SU-DHL-6 (cell line): ENCODE data around the gene NTM.

ENCODE experiments used
- CTCF ChIP-seq: fragments of 200-600 bp; sonication (generic); IDR thresholded peaks from one replicate; pipeline ENCODE4 v1.5.1; 2017; ENCODE audit warnings: antibody characterized with exemption, mild to moderate bottlenecking, low read length, moderate library complexity; ENCODE audit not compliant: insufficient read depth, poor library complexity, severe bottlenecking
- EZH2phosphoT487 ChIP-seq: fragments of 200-600 bp; sonication (generic), shearing (Covaris generic); conservative IDR thresholded peaks from 2 replicates; pipeline ENCODE4 v1.6.1; 2018; ENCODE audit warnings: mild to moderate bottlenecking, antibody characterized with exemption, low read length, moderate library complexity, mixed read lengths

- TF ChIP-seq CTCF (no peak), EZH2phosphoT487 (no peak)
Measured at GRCh38 chr11:132032555-132032954, 662.1 kb downstream of the NTM start.
